Sigmoid colon (tissue), 7 donors: Measurements from ENCODE around the gene FHAD1. TPM values are rescaled to one million over a fixed set of nuclear protein-coding genes. Genes with fewer than 3 reads are reported as not detected.

Source experiments
- DNase-seq: peaks from one replicate; pipeline ENCODE4 v3.0.0-alpha.2; 2019
- H3K27ac ChIP-seq, 4 donors: fragments of 200-600 bp; sonication (generic); one replicate each; pipeline ENCODE4 v1.5.1; 2016 to 2019; ENCODE audit warnings: mild to moderate bottlenecking in 1 of 4
- H3K27me3 ChIP-seq, 3 donors: fragments of 200-600 bp; sonication (generic); one replicate each; pipeline ENCODE4 v1.5.1; 2019; ENCODE audit warnings: mild to moderate bottlenecking in 1 of 3
- H3K36me3 ChIP-seq, 4 donors: fragments of 200-600 bp; sonication (generic); one replicate each; pipeline ENCODE4 v1.5.1; 2016 to 2019
- H3K4me1 ChIP-seq, 4 donors: fragments of 200-600 bp; sonication (generic); one replicate each; pipeline ENCODE4 v1.5.1; 2017 to 2019
- H3K4me3 ChIP-seq, 4 donors: fragments of 200-600 bp; sonication (generic); one replicate each; pipeline ENCODE4 v1.5.1; 2017 to 2019; ENCODE audit warnings: mild to moderate bottlenecking in 2 of 4, moderate library complexity in 1 of 4
- H3K9me3 ChIP-seq, 4 donors: fragments of 200-600 bp in 3 of 4; sonication (generic) in 3 of 4; one replicate each; pipeline versions ENCODE4 v1.5.1 to v1.6.1; 2013 to 2019
- EP300 ChIP-seq, 4 donors: sonication (generic); formaldehyde crosslinking; IDR thresholded peaks; one replicate each; pipeline ENCODE4 v1.6.1; 2017; ENCODE audit warnings: antibody characterized with exemption in 4 of 4
- POLR2A ChIP-seq, 2 donors: fragments of 450-650 bp; IDR thresholded peaks; one replicate each; pipeline ENCODE4 v1.6.1; 2016; ENCODE audit warnings: antibody characterized with exemption in 2 of 2, mild to moderate bottlenecking in 2 of 2, moderate library complexity in 2 of 2
- POLR2AphosphoS5 ChIP-seq, 4 donors: sonication (generic); formaldehyde crosslinking; IDR thresholded peaks; one replicate each; pipeline ENCODE4 v1.6.1; 2017; ENCODE audit warnings: antibody characterized with exemption in 4 of 4
- whole genome bisulfite sequencing, 2 donors: extraction: QIAGEN DNeasy Blood & Tissue Kit; methylation state at CpG; one replicate each; pipeline ENCODE4 v1.1.7; 2013; 5-methylcytosine and 5-hydroxymethylcytosine counted together
- intact Hi-C: fragments of 100-400 bp; cut with DNase I; formaldehyde crosslinking; loops from one replicate; pipeline ENCODE4 v1.15.1; 2023
- polyA plus RNA-seq, 3 donors: library from polyadenylated mRNA; stranded (reverse); fragments of 200-250 nt; gene quantifications; one replicate each; pipeline ENCODE4 v1.2.3, GENCODE V29; 2013
- total RNA-seq, 4 donors: library from RNA; depleted of rRNA; stranded (reverse); fragments of >200 nt; gene quantifications; one replicate each; pipeline ENCODE4 v1.1.0, GENCODE V29; 2016
- TF ChIP-seq, protein P1 (sequence below), 4 experiments: fragments of 450-650 bp in 3 of 4; fragments of 200-600 bp in 1 of 4; IDR thresholded peaks; one replicate each; pipeline ENCODE4 v1.5.1; 2016 to 2019; ENCODE audit warnings: antibody characterized with exemption in 4 of 4, mild to moderate bottlenecking in 3 of 4, moderate library complexity in 2 of 4
- donor health status: healthy with polysubstance abuse.
- donor health status: Bipolar disorder and iron deficiency.
- donor health status: healthy.

FHAD1 gene
- total and polyA plus RNA-seq, 7 donors, result 0.27 to 1.8 (median 0.92) TPM; not detected in 2

DNA sequence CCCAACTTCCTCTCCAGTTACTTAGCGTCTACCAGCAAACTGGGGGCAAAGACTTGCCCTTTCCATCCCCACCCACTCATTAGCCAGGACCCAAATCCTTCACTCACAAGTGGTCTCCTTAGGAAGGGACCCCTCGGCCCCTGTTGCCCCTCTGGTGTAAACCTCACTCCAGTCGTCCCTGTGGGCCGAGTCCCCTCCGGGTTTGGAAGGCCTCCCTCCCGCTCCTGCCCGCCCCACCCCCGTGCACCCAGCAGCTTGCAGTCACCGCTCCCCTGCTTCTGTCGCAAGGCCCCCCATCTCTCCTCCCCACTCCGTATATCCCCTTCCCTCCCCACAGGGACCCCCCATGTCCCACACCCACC is 163.8 kb downstream of the FHAD1 start:
- H3K27me3 ChIP-seq, result no peaks in the 10 kb centered on the region
- H3K9me3 ChIP-seq, result no peaks in the 10 kb centered on the region
- intact Hi-C loops, result loop anchor here (5.0 kb wide), 1 partner anchor 111 kb away; the partner anchor contains the start of gene CASP9
- H3K4me1 ChIP-seq, result peaks cover 0 to 68% (median 55%) of the 10 kb centered on the region in 4 donors
- WGBS, 2 donors, result 1 to 9% methylated on average over 11 of the region's 11 CpGs
- peak overlapping the region; percentile 73 to 97 (median 92) for H3K4me3 ChIP-seq
- peak overlapping the region; percentile 79 to 88 (median 82) for H3K27ac ChIP-seq
- no peak for DNase-seq
- H3K36me3 ChIP-seq, result no peaks in the 10 kb centered on the region
- TF ChIP-seq EP300 (IDR thresholded peaks at IDR 0.05), result no peak
- no peak for TF ChIP-seq POLR2AphosphoS5 (IDR thresholded peaks at IDR 0.05)
- TF ChIP-seq, protein P1, sequence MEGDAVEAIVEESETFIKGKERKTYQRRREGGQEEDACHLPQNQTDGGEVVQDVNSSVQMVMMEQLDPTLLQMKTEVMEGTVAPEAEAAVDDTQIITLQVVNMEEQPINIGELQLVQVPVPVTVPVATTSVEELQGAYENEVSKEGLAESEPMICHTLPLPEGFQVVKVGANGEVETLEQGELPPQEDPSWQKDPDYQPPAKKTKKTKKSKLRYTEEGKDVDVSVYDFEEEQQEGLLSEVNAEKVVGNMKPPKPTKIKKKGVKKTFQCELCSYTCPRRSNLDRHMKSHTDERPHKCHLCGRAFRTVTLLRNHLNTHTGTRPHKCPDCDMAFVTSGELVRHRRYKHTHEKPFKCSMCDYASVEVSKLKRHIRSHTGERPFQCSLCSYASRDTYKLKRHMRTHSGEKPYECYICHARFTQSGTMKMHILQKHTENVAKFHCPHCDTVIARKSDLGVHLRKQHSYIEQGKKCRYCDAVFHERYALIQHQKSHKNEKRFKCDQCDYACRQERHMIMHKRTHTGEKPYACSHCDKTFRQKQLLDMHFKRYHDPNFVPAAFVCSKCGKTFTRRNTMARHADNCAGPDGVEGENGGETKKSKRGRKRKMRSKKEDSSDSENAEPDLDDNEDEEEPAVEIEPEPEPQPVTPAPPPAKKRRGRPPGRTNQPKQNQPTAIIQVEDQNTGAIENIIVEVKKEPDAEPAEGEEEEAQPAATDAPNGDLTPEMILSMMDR (IDR thresholded peaks at IDR 0.05), result no peak
- no peak for TF ChIP-seq POLR2A (IDR thresholded peaks at IDR 0.05)

DNA sequence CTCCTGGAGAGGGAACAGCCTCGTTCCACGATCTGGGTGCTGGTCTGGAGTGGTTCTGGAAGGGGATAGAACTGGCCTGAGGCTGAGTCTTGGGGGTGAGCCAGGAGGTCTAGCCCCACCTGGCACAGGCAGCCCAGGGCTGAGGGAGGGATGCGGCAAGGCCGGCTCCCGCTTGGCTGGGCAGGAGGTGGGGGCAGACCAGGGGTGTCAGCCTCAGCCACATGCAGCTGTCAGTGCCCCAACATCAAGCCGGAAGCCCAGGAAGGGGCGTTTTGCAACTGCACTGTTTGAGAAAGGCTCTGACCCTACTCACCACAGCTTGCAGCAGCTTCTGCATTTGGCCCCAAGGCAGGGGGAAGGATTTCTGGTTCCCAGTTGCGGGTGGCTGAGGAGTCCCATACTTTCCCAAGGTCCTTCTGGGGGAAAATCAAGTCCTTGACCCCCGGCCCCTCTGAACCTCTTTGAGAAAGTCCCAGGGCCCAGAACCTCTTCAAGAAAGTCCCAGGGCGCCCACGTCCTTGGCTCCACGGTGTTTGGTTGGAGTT is 164.6 kb downstream of the FHAD1 start:
- Histone ChIP-seq H3K4me3 (peak overlapping the region in 3 of 4 donors; percentile 73 to 97 (median 93)), H3K27ac (peak overlapping the region; percentile 79 to 88 (median 82)), H3K36me3 (no peaks in the 10 kb centered on the region), H3K27me3 (no peaks in the 10 kb centered on the region), H3K4me1 (peaks cover 0 to 75% (median 61%) of the 10 kb centered on the region in 4 donors), H3K9me3 (no peaks in the 10 kb centered on the region)
- no peak for DNase-seq
- intact Hi-C loops, result loop anchor here (5.0 kb wide), 1 partner anchor 111 kb away; the partner anchor contains the start of gene CASP9
- TF ChIP-seq POLR2A (IDR thresholded peaks at IDR 0.05) (no peak), EP300 (IDR thresholded peaks at IDR 0.05) (no peak), POLR2AphosphoS5 (IDR thresholded peaks at IDR 0.05) (no peak)
- TF ChIP-seq, protein P1 (IDR thresholded peaks at IDR 0.05), result no peak
- 7 to 16% methylated on average over 12 of the region's 12 CpGs for WGBS, 2 donors

DNA sequence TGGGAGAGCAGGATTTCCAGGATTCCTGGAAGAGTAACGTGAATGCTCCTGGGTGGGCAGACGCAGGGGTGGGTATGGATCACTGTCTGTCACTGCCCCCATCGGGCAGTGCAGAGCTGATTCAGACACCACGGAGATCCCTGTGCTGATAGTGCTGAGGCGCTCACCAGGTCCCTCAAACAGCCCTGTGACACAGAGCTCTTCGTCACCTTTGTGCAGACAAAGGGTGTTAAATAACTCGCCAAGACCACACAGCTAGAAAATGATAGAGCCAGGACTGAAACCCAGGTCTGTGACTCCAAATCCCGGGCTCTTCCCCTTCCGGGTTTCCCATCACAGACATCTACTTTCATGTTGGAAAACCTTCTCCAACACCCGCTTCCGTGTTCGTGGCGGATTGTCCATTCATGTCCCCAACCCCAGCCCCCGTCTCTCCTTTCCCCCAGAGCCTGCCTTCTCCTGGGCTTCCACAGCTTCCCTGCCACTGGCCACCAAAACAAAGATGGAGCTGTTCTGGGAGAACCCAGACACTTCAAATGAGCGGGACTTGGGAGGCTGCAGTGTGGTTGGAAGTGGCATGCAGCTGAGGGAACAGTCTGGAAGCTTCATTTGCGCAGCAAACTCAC is 165.3 kb downstream of the FHAD1 start:
- no peaks in the 10 kb centered on the region for H3K36me3 ChIP-seq
- peak overlapping the region; percentile 10 to 88 (median 82) for H3K27ac ChIP-seq
- no peaks in the 10 kb centered on the region for H3K27me3 ChIP-seq
- no peaks in the 10 kb centered on the region for H3K9me3 ChIP-seq
- H3K4me3 ChIP-seq, result peak overlapping the region in 2 of 4 donors; percentile 73 to 97
- intact Hi-C loops, result loop anchor here (5.0 kb wide), 1 partner anchor 110 kb away; the partner anchor contains the start of gene CASP9
- DNase-seq, result no peak
- WGBS, 2 donors, result 12 to 50% methylated on average over 16 of the region's 16 CpGs
- TF ChIP-seq POLR2AphosphoS5 (IDR thresholded peaks at IDR 0.05) (no peak), POLR2A (IDR thresholded peaks at IDR 0.05) (no peak), EP300 (IDR thresholded peaks at IDR 0.05) (no peak)
- TF ChIP-seq, protein P1 (IDR thresholded peaks at IDR 0.05), result no peak
- peaks cover 0 to 75% (median 61%) of the 10 kb centered on the region in 4 donors for H3K4me1 ChIP-seq

DNA sequence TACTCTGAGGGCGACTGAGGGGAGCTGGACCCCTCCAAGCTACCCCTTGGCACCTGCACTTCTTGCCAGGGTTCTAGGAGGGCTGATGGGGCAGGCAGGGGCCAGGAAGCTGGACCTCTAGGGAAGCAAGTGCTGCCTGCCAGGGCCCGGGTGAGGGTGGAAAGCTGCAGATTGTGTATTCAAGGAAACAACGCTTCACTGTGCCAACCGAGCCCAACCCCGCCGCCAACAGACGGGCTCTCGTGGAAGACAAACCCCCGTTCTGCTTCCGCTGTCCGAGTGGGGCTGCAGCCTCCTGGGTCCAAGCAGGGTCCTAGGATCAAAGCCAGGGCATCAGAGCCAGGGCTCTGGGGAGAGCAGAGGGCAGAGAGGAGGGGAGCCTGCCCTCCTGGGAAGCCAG is 165.8 kb downstream of the FHAD1 start:
- Histone ChIP-seq H3K27me3 (no peaks in the 10 kb centered on the region), H3K4me3 (no peak overlapping the region), H3K36me3 (no peaks in the 10 kb centered on the region), H3K4me1 (peaks cover 0 to 72% (median 59%) of the 10 kb centered on the region in 4 donors), H3K9me3 (no peaks in the 10 kb centered on the region), H3K27ac (peak overlapping the region; percentile 17 to 88 (median 82))
- 9 to 61% methylated on average over 11 of the region's 11 CpGs for WGBS, 2 donors
- intact Hi-C loops, result loop anchor here (5.0 kb wide), 1 partner anchor 109 kb away; the partner anchor contains the start of gene CASP9
- TF ChIP-seq POLR2A (IDR thresholded peaks at IDR 0.05), result no peak
- TF ChIP-seq POLR2AphosphoS5 (IDR thresholded peaks at IDR 0.05), result no peak
- TF ChIP-seq, protein P1 (IDR thresholded peaks at IDR 0.05), result no peak
- no peak for TF ChIP-seq EP300 (IDR thresholded peaks at IDR 0.05)
- no peak for DNase-seq
